ENCODE measurements around the gene LHX1.

DNA sequence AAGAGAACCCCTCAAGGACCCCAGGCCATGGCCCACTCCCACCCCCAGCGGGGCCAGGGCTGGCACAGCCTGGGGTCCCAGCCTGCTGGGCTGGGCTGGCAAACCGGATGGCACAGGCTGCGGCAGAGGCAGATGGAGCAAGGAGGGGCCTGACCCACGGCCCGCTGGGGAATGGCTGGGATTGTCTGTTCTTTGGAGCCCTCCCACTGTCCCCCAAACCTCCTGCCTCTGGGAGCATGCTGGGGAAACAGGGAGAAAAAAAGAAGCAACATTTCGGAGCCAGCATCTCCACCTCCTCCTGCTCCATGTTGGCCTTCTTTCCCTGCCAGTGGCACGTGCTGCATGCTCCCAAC, 37.1 kb upstream of the LHX1 start:
- TF ChIP-seq POLR2A (IDR thresholded peaks at IDR 0.05): no peak
- no peak for TF ChIP-seq CTCF (IDR thresholded peaks at IDR 0.05)
